Gastrocnemius medialis (tissue), 4 donors: ENCODE results near the gene TMEM154. TPM values are rescaled to one million over a fixed set of nuclear protein-coding genes. Genes with fewer than 3 reads are reported as not detected.

Experiments
- ATAC-seq, 2 donors: fragments of 150-250 bp; one replicate each; pipeline ENCODE4 v1.9.1; 2016
- DNase-seq, 2 donors: peaks; one replicate each; pipeline ENCODE4 v3.0.0-alpha.2; 2019
- H3K27ac ChIP-seq, 4 donors: fragments of 200-600 bp; sonication (generic); 1 replicate in 1 of 4; 2 replicates in 3 of 4; pipeline ENCODE4 v1.5.1; 2016 to 2018; ENCODE audit warnings: mild to moderate bottlenecking in 2 of 4, moderate library complexity in 1 of 4
- H3K27me3 ChIP-seq, 3 donors: fragments of 200-600 bp; sonication (generic) in 2 of 3; 1 replicate in 1 of 3; 2 replicates in 2 of 3; pipeline versions ENCODE4 v1.5.1 to v1.6.0; 2016 to 2019; ENCODE audit warnings: mild to moderate bottlenecking in 1 of 3, moderate library complexity in 1 of 3
- H3K36me3 ChIP-seq, 2 donors: fragments of 200-600 bp; sonication (generic) in 1 of 2; one replicate each; pipeline ENCODE4 v1.5.1; 2017 to 2018
- H3K4me1 ChIP-seq, 2 donors: fragments of 200-600 bp; sonication (generic) in 1 of 2; one replicate each; pipeline ENCODE4 v1.5.1; 2016 to 2017; ENCODE audit warnings: mild to moderate bottlenecking in 2 of 2
- H3K4me3 ChIP-seq, 4 donors: fragments of 200-600 bp; sonication (generic) in 3 of 4; 1 replicate in 1 of 4; 2 replicates in 3 of 4; pipeline ENCODE4 v1.5.1; 2016 to 2019; ENCODE audit warnings: mild to moderate bottlenecking in 2 of 4
- H3K9me3 ChIP-seq, 3 donors: fragments of 200-600 bp; sonication (generic) in 2 of 3; 1 replicate in 1 of 3; 2 replicates in 2 of 3; pipeline ENCODE4 v1.5.1; 2016 to 2019
- CTCF ChIP-seq, 5 experiments: fragments of 450-650 bp in 3 of 5; fragments of 200-600 bp in 2 of 5; sonication (generic) in 2 of 5; IDR thresholded peaks in 4 of 5; conservative IDR thresholded peaks in 1 of 5; 1 replicate in 4 of 5; 2 replicates in 1 of 5; pipeline ENCODE4 v1.5.1; 2016 to 2019; ENCODE audit warnings: antibody characterized with exemption in 5 of 5, mild to moderate bottlenecking in 3 of 5, moderate library complexity in 3 of 5
- POLR2A ChIP-seq, 2 donors: fragments of 450-650 bp; IDR thresholded peaks; one replicate each; pipeline ENCODE4 v1.6.1; 2017; ENCODE audit warnings: antibody characterized with exemption in 2 of 2, mild to moderate bottlenecking in 2 of 2, moderate library complexity in 2 of 2
- in situ Hi-C, 4 donors: fragments of 200-750 bp; cut with MboI; loops; one replicate each; pipeline versions ENCODE4 v1.15.0 to v1.8.0; 2017; ENCODE audit warnings: low sequenced_read_pairs in 4 of 4
- intact Hi-C: fragments of 100-400 bp; cut with DNase I; formaldehyde crosslinking; loops from one replicate; pipeline ENCODE4 v1.15.1; 2023; ENCODE audit warnings: low total_unique reads
- total RNA-seq, 4 donors: library from RNA; depleted of rRNA; stranded (reverse); fragments of >200 nt; gene quantifications; one replicate each; pipeline versions ENCODE4 v1.1.0 to v1.2.3, GENCODE V29; 2016

The TMEM154 gene
- total RNA-seq, 4 donors from 2014 or later, result 0.15 to 2.0 (median 0.70) TPM

DNA sequence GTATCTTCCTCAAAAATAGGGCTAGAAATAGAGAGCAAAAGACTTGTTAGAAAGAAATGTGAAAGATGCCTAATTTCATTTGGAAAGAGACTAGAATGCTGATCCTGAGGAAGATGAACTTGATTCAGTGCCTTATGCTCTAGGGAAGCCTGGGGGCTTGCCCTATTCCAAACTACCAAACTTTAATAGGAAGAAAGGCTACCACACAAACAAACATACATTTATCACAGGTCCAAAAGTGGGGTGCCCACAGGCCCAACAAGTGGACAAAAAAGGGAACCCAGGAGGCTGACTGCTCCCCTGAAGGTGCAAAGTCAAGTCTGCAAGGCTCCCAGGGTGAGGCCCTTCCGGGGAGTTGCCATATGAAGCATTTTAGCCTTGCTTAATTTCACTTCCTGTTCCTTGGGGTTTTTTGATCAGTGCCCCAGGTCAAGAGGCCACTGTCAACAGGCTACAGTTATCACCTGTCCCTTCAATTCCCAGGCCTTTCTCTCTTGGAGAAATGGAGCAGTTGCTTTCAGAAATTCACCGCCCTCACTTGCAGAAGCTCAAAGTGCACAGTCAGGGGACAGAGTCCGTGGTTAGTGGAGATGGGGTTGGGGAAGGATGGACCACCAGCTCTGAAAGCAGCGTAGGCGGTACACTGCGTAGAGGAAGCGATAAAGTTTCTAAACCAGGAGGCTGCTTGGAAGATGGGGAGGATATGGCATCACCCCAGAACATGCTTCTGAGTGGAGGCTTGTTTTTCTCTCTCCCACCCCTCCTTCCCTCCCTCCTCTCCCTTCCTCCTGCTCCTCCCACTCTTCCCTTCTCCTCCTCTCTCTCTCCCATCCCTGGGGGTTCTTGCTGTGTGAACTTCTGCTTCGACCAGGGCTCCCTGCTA, 36.4 kb downstream of the TMEM154 start:
- no peak for TF ChIP-seq POLR2A (IDR thresholded peaks at IDR 0.05)
- no peak for TF ChIP-seq CTCF (IDR thresholded peaks at IDR 0.05 in 4 of 5, conservative IDR thresholded peaks at IDR 0.05 in 1 of 5)
- Histone ChIP-seq H3K4me1 (no peaks in the 10 kb centered on the region), H3K36me3 (no peaks in the 10 kb centered on the region), H3K27me3 (no peaks in the 10 kb centered on the region), H3K4me3 (no peak overlapping the region), H3K9me3 (no peaks in the 10 kb centered on the region), H3K27ac (no peak overlapping the region)
- DNase-seq, result no peak
- ATAC-seq, result no peak
- in situ Hi-C loops, result loop anchor here in 3 of 4 donors (5.0 to 10.0 kb wide), 2 partner anchors 141 to 149 kb away; no protein-coding TSS in a partner anchor
- intact Hi-C loops, result loop anchor here (5.0 kb wide), 1 partner anchor 94 kb away; no protein-coding TSS in a partner anchor

- ATAC-seq, result no peak
- in situ Hi-C loops (loop anchor here in 3 of 4 donors (5.0 to 10.0 kb wide), 2 partner anchors 138 to 145 kb away; no protein-coding TSS in a partner anchor), intact Hi-C loops (loop anchor here (1.0 to 5.0 kb wide), 2 partner anchors 97 to 140 kb away; no protein-coding TSS in a partner anchor)
Observed at GRCh38 chr4:152640058-152640921, 39.5 kb downstream of the TMEM154 start.

DNA sequence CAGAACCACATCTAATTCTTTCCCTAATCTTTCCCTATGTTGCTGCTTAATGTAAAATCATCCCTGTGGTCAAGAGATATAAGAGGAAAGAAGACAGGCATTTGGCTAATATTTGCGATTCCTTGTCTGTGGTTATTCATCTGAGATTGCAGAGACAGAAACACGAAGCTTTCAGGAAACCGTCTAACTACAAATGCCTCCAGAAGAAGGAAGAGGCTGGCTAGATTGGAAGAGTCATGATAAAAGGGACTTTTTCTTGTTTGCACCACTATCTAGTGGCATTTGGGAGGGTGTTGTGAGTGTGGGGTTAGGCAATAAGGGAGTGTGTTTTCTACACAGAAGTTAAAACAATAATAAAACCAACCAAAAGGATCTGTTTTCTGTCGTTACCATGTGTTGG, 43.9 kb downstream of the TMEM154 start:
- Histone ChIP-seq H3K4me1 (no peaks in the 10 kb centered on the region), H3K4me3 (no peak overlapping the region), H3K36me3 (no peaks in the 10 kb centered on the region), H3K9me3 (no peaks in the 10 kb centered on the region), H3K27ac (no peak overlapping the region), H3K27me3 (no peaks in the 10 kb centered on the region)
- no peak for TF ChIP-seq POLR2A (IDR thresholded peaks at IDR 0.05)
- TF ChIP-seq CTCF (IDR thresholded peaks at IDR 0.05 in 4 of 5, conservative IDR thresholded peaks at IDR 0.05 in 1 of 5), result no peak
- DNase-seq, result no peak
- intact Hi-C loops (no loop called here), in situ Hi-C loops (loop anchor here in 1 of 4 donors (5.0 kb wide), 1 partner anchor 139 kb away; no protein-coding TSS in a partner anchor)
- no peak for ATAC-seq

More at GRCh38 chr4:152640058-152640921, 39.5 kb downstream of the TMEM154 start:
- no peak overlapping the region for H3K27ac ChIP-seq
- H3K4me1 ChIP-seq, result no peaks in the 10 kb centered on the region
- H3K9me3 ChIP-seq, result no peaks in the 10 kb centered on the region
- TF ChIP-seq POLR2A (IDR thresholded peaks at IDR 0.05), result no peak
- TF ChIP-seq CTCF (IDR thresholded peaks at IDR 0.05 in 4 of 5, conservative IDR thresholded peaks at IDR 0.05 in 1 of 5), result peak; percentile 30 to 63 (median 49)
- H3K4me3 ChIP-seq, result no peak overlapping the region
- DNase-seq, result no peak
- no peaks in the 10 kb centered on the region for H3K36me3 ChIP-seq
- no peaks in the 10 kb centered on the region for H3K27me3 ChIP-seq

GRCh38 chr4:152634110-152634760, 45.6 kb downstream of the TMEM154 start:
- TF ChIP-seq POLR2A (IDR thresholded peaks at IDR 0.05) (no peak), CTCF (IDR thresholded peaks at IDR 0.05 in 4 of 5, conservative IDR thresholded peaks at IDR 0.05 in 1 of 5) (no peak)
- in situ Hi-C loops, result no loop called here

More at GRCh38 chr4:152634110-152634760, 45.6 kb downstream of the TMEM154 start:
- Histone ChIP-seq H3K4me3 (no peak overlapping the region), H3K36me3 (no peaks in the 10 kb centered on the region), H3K27me3 (no peaks in the 10 kb centered on the region), H3K4me1 (no peaks in the 10 kb centered on the region), H3K9me3 (no peaks in the 10 kb centered on the region), H3K27ac (no peak overlapping the region)
- no peak for ATAC-seq
- intact Hi-C loops, result no loop called here
- DNase-seq, result no peak
